ENCODE data around the gene RYK.
"Not testable (repeated sequence)": the region's sequence is repeated elsewhere in the genome, so short reads cannot be mapped to it uniquely, and the experiment has no call there.

RYK gene

DNA sequence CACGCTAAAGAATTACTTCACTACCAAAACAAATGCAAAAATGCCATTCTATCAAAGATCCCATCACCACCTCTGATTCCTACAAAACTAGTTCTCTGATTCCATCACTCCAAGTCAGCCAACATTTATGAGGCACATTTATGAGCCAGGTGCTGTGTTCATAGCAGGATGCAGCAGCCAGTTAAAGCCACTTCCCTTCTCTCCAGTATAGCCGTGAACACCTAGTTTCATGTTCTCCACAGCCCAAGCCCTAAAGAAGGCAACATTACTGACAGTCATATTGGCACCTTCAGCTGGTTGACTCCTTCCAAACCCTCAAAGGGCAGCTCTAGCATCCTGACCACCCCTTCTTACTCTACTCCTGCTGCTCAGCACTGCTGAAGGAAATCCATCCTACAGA lies 36.4 kb downstream of the RYK start:
- no peak for DNase-seq

DNA sequence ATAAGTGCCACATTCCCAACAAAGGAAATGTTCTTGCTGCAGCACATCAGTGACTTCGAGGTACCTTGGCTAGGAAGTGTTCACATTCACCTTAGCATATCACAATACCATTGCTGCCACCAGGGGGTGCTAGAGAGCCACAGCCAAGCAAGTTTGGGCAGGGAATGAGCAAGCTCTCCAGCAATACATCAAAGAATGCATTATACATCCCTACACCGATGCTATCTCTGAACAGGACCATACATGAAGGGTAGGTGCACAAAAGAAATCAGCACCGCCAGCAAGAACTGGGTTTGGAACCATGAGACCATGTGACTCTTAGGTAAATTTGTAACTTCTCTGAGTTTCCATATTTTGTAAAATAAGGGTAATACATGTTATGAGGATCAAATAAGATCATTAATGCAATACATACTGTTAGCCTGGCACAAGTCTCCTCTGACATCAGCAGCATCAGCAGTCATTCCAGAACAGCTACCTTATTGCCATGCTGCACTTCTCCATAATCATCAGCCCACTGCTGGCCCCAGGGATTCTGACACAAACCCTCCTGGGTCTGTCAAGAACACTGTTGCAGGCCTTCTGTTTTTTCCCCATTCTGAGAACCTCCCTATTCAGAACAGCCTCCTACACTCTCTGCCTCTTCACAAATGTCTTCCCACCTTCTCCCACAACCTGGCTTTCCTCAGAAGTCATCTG lies 37.5 kb downstream of the RYK start:
- DNase-seq, result peak; percentile 91

DNA sequence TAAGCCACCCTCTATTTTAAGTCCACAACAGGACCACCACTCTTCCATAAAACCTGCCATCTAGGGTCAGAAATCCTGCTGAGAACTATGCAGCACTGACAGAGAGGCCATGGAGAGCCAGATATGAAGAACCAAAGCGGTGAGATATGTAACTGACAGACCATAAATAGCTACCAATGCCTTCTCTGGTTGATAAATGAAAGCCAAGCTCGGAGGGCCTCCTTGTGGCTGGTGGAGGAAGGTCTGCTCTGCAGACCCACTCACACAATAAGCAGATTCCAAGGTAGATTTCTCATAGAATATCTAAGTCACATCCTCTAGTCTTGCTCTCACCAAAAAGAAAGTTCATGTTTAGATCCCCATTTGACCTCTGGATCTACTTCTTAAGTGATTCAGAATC lies 38.9 kb downstream of the RYK start:
- no peak for DNase-seq

DNA sequence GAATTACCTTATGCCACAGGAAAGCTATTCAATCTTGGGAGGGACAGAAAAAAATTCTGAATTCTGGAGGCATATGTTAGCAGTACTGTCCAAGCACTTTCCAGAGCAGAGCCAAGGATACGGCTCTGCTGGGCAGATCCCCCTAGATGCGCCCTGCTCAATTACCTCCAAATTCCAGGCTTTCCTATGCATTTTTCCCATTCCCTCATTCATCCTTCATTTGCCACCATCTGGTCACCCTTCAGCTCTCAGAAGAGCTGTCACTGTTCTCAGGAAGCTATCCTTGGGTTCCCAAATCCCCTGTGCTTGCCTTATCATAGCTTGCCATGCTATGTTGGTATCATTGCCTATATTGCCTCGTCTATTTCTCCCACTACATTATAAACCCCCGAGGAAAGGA lies 45.2 kb downstream of the RYK start:
- no peak for DNase-seq

DNA sequence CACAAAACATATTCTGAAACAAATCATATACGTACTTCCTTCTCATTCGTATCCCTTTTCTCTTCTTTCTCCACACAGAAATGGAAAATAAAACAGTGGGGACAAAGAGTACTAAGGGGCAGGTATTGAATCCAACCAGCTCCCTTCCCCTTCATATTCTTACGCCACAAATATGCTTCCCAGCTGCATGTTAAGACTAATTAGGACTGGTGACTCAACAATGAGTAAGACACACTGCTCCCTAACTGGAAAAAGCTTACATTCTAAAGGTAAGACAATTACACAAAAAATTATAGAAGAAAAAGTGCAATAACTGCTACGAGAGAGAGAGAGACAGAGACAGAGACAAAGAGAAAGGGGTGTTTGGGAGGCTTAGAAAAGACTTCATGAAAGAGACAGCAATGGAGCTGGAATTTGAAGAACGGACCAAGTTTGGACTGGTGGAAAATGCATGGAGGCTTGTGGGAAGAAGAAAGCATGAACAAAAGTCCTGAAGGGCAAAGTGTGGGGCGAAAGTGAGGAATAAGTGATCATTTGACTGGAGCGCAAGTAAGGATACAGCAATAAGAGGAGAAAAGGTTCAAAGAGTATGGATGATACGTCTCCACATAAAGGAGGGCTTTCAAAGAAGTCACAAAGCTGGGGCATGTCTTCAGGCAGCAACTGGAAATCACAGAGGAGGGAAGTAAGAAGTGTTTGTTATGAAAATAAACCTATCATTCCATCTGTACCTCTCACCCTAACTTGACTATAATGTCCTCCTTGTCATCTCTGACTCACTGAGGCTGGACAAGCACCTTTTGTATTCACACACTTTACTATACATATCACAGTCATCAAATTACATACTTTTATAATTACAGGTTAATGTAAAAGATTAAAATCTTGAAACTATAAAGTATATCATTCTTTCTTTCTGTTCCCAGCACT lies 49.2 kb downstream of the RYK start:
- no peak for DNase-seq

DNA sequence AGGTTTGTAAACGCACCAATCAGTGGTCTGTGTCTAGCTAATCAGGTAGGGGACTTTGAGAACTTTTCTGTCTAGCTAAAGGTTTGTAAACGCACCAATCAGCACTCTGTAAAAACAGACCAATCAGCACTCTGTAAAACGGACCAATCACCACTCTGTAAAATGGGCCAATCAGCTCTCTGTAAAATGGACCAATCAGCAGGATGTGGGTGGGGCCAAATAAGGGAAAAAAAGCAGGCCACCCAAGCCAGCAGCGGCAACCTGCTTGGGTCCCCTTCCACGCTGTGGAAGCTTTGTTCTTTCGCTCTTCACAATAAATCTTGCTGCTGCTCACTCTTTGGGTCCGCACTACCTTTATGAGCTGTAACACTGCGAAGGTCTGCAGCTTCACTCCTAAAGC lies 50.8 kb downstream of the RYK start:
- not testable (repeated sequence) for DNase-seq

DNA sequence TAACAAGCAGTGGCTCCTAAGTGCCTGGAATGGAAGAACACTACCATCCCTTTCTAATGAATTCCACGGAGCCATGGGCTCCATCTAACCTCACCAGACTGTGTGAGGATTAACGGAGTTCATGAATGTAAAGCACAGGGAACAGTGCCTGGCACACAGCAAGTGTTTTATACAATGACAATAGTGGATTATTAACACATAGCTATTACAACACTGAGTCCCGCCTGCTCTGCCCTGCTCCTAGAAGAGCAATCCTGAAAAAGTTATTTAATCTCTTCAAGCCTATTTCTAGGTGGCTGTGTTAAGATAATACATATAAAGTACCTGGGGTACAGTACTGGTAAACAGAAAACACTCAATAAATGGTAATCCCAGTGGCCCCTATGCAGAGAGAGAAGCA lies 51.4 kb downstream of the RYK start:
- no peak for DNase-seq

DNA sequence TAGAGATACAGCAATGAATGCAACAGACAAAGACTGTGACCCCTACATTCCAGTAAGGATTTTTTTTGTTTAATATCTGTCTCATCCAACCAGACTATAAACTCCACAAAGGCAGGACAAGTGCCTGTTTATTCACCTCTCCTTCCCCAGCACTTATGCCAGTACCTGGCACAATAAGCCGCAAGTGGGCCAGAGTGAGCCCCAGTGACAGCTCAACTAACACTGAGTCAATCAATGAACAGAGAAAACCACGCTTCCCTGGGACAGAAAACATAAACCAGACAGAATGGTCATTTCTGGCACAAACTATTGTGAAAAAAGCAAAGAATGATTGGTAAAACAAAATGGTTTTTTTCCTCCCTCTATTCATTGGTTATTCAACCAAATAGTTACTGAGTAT lies 52.2 kb downstream of the RYK start:
- no peak for DNase-seq

DNA sequence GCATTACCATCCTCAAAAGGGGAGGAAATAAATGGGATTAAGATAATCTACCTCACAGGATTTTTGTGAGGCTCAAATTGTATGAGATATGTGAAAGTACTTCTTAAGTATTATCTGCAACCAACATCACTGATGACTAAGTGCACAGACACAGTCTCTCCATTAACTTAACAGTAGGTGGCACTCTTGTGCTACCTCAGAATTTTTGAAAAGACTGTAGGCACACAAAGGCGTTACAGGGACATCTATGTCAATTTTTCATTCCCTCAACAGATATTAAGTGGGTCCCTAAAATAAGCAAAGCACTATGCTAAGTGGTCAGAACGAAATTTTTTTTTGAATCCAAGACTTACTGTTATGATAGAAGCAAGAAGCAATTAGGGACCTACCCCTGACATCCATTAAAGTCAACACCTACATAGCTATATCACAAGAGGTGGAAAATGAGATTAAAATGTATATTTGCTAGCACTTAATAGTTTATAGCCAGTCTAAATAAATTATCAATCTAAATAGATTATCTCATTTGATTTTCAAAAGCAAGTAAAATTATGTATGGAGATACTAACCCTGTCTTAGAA lies 52.9 kb downstream of the RYK start:
- no peak for DNase-seq

DNA sequence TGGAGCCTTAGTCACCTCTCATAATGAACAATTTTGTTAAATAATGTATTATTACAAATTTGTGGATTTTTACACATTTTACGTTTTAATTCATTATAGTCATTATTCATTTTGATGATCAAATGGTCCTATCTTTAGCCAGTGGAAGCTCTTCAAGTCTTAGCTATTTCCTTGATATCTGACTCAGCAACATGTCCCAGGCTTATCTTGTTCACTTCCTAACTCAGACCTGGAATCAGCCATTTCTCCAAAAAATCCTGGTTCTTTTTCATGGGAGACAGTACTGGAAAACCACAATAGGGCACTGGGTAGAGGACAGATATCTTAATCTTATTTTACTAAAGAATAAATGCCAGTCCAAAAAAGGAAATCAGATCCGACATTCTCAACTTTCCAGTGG lies 56.4 kb downstream of the RYK start:
- no peak for DNase-seq

DNA sequence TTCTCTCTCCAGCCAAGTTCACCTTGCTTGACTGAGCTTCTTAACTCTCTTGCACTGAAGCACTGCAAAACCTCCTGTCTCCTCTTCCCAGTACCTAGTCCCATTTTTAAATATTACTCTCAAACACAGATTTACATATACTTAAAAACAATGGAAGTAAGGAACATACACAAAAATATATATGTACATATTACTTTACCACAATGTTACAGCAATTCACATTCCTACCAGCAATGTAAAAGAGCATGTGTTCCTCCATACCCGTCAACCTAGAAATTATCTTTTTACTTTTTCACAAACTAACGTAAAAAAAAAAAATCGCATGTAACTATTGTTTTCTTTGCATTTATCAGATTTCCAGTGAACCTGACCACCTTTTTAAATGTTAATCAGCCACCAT lies 60.4 kb downstream of the RYK start:
- no peak for DNase-seq

DNA sequence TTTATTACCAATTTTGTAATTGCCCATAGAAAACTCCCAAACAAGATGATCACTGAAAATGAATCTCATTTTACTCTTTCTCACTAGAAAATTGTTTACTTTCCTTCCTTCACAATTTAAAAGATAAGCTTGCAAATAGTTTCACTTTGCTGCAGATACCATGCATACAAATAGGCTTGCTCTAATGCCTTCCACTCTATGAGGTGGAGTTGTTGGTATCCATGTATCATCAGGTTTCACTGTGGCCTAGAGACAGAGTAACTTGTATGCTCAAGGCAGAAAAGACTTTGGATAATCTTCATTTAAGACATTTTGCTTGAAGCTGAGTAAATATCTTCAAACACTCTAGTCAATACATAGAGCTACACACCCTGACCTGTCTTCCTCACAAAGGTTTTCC lies 60.8 kb downstream of the RYK start:
- no peak for DNase-seq

DNA sequence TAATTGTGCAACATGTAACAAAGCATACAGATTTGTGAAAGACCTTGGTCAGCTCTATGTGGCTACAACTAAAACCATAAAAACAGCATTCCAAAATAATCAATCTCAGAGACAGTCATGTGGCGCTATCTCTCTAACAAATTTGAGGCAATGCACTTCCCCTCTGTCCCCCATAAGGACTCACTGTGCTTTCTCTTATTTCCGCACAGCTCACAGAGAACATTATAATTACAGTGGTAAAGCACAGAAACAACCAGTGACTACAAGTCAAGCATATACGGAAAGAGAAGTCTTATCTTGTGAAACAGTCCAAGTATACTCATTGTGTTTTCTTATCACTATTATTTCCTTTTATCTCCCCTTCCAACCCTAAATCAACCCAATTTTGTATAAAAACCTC lies 64.3 kb downstream of the RYK start:
- DNase-seq, result no peak

DNA sequence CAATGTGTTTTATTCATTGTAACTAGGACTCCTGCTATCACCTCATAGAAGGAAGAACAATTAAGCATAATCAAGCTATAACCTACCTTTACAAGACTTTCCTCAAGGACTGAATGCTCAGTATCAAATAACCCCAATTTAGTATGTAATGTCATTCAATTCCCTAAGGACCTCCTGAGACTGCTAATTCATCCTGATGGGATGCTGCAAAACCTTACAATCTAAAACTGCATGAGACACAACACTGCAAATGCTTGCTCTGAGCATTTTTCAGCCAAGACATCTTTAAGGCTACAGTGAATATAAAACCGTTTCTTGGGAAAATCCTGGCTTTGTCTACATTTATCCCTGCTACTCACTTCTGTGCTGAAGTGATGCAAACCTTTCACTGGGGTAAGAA lies 69.9 kb downstream of the RYK start:
- DNase-seq, result no peak

DNA sequence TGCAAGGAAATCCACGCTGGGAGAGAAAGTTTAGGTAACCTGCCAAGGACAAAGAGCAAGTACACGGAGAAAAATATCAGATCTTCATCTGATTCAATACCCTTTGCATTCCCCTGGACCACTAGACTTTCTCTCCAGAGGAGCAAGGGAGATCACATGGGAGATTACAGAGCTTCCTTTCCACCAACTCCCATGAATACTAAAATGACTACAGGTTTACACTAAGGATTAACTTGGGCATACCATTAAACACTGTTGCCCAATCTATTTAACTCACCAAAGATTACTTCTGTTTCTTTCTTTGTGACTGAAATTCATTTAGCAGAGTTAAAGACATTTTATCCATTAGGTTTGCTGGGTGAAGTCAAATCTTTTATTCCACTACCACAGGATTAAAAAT lies 71.2 kb downstream of the RYK start:
- DNase-seq, result no peak

DNA sequence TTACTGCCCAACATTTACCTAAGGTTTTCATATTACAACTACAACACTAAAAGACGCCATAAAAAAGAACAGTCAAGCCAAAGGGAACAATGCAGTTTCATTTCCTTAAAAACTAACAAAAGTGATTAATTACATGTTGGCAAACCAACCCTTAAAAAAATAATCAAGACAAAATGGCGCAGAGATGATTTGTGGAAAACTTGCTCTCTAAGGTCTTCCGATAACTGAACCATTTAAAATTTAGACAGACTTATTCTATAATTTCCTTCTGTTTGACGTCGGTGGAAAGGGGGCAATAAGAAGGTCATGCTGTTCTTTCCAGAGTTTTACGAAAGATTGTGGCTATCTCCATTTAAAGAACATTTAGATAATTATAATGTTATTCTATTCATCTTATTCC lies 87.6 kb downstream of the RYK start:
- DNase-seq, result no peak

DNA sequence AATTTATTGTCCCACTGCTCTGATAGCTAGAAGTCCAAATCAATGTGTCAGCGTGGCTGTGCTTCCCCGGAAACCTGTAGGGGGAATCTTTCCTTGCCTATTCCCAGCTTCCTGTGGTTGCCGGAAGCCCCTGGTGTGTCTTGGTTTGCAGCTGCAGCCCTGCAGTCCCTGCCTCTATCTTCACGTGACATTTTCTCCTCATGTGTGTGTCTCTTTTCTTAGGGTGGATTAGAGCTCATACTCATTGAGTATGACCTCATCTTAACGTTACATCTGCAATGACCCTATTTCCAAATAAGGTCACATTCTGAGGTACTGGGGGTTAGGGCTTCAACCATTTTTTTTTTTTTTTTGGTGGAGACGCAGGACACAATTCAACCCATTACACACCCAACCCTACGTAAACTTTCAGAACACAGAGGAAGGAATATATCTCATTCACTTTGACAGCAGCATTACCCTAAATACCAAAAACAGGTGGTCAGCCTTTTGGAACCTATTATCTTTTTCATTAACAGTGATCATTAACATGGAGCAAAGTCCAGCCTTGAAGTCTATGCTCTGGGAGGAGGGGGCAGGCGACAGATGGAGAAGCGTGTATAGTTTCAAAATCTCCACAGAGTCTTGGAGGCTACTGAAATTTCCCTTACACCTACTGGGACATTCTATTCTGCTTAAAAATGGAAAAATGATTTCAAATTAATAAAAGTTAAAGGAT lies 88.6 kb downstream of the RYK start:
- DNase-seq, result no peak

DNA sequence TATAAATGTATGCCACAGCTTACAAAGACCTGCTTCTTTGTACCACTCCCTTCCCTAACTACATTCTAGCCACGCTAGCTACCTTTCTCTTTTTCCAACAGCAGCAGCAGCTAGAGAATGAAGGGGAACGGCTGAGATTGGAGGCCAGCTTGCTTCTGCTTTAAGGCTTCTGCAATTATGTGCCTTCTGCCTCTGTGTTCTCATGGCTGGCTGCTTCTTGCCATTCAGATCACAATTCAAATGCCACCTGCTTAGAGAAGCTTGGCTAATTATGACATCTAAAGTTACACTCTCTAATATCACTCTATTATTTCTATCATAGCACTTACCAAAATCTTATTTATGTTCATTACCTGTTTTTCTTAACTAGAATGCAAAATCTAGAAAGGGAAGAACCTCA lies 95.2 kb downstream of the RYK start:
- DNase-seq, result no peak

DNA sequence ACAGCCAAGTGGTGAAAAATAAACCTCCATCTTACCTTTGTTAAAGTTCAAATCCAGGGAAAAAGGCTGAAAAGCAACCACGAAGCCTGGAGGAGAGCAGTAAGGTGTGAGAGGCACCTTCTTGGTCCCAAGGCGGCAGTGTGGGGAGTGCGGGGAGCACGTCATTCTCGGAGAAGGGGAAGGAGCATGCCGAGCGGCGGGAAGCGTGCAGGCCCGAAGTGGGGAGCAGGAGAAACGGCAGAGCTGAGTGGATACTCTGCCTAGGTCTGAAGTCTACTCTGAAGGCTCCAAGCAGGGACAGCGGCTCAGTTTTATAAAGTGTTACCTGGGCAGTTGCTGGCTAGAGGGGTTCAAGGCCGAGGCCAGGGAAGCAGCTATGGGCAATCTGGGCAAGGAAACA lies 96.9 kb downstream of the RYK start:
- DNase-seq, result no peak

DNA sequence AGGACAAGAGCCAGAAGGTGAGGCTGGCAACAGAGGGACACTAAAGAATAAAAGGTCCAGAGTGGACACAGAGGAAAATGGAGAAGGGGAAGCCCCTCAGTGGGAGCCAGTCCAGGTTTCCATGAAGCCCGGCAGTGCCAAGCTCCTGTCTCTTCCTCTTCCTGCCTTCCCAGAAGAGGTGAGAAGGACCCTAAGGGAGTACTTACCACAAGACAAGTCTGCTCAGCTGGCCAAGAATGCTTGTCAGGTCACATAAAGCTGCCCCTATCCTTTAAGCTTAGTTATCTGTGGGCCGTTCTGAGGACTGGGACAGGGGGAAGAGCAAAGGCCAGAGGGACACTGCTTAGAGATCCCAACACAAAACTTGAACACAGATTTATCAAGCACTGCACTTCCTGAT lies 100.2 kb downstream of the RYK start:
- DNase-seq, result no peak

DNA sequence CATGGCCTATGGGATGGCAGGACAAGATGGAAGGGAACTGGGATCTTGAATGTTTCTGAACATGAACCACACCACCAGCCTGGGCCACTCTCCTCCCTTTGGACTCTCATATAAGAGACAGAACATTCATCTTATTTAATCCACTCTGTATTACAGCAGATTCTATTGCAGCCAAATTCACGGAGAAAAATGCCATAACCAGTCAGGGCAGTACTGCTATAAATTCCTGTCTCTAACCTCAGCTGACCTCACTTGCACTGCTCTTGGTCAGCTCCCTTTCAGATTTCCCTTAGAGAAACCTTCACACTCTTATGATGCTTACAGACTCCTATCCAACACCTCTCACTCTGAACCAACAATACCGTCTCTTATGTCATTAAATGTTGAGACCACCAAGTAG lies 101.4 kb downstream of the RYK start:
- no peak for DNase-seq

DNA sequence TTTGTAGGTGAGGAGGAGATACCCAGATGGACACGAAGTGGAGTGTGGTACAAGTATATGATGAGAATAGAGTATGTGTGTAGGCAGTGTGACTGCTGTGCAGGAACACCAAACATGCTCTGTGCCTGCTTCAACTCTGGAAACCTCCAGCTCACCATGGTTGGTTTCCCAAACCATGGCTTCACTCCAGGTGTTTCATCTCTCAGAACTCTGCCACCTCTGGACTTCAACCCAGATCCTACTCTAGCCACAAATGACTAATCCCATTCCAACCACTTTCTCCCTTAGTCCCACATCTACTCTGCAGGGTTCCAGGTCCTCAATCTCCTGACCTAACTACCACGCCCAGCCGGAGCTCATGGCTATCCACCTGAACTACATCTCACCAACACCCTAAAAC lies 102.1 kb downstream of the RYK start:
- DNase-seq, result no peak

DNA sequence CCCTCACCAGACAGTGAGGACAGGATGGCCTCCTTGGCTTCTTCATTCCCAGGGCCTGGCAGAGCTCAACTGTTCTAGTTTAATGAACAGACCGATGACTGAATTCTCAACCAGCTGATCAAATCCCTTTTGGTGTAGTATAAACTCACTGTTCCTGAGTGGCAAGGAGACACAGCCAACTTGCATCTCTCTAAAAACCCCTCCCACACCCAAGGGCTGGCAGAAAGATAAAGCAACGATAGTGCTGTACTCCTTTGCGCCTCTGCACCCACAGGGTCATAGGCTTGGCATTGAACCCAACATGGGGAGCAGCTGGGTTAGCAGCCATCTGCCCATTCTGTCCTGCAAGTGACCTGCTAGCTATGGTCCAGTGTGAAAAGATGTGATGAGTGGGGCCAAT lies 103.2 kb downstream of the RYK start:
- DNase-seq, result no peak

DNA sequence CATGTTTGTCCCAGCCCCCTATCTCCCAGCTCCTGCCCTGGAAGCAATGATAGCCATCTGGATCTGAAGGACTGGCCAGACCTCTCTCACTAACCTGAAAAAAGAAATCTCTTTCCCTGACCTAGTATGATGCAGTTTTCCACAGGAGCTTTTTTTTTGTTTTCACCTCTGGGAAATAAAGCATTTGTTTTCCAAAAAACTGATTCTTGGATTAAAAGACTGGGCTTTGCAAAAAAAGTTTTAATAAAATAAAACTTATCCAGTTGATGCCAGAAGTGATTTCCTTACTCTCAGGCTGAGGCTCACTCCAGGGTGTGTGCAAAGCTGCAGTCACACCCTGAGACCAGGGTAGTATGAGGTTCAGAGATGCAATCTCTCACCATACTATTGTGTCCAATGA lies 104.0 kb downstream of the RYK start:
- DNase-seq, result no peak

Data from activated gamma-delta T cell treated with Interleukin-2 at 50 U/mL for 16 hours (primary cell).